Lower leg skin (tissue), 3 donors: ENCODE data around the gene UGT1A6.

Source experiments
- CTCF ChIP-seq, 3 donors: fragments of 450-650 bp; IDR thresholded peaks; one replicate each; pipeline ENCODE4 v1.5.1; 2016; ENCODE audit warnings: antibody characterized with exemption in 3 of 3, mild to moderate bottlenecking in 3 of 3, moderate library complexity in 2 of 3
- POLR2A ChIP-seq, 2 donors: fragments of 450-650 bp; IDR thresholded peaks; one replicate each; pipeline ENCODE4 v1.6.1; 2016 to 2017; ENCODE audit warnings: antibody characterized with exemption in 2 of 2, mild to moderate bottlenecking in 1 of 2, moderate library complexity in 1 of 2

- TF ChIP-seq CTCF (IDR thresholded peaks at IDR 0.05) (no peak), POLR2A (IDR thresholded peaks at IDR 0.05) (no peak)
Measured at GRCh38 chr2:233799716-233800115, 107.0 kb downstream of the UGT1A6 start.
